Gastrocnemius medialis (tissue), 4 donors: ENCODE measurements around the gene OTOP2.

Source experiments
- POLR2A ChIP-seq, 2 donors: fragments of 450-650 bp; IDR thresholded peaks; one replicate each; pipeline ENCODE4 v1.6.1; 2017; ENCODE audit warnings: antibody characterized with exemption in 2 of 2, mild to moderate bottlenecking in 2 of 2, moderate library complexity in 2 of 2
- TF ChIP-seq, protein P1 (sequence below), 5 experiments: fragments of 450-650 bp in 3 of 5; fragments of 200-600 bp in 2 of 5; sonication (generic) in 2 of 5; IDR thresholded peaks in 4 of 5; conservative IDR thresholded peaks in 1 of 5; 1 replicate in 4 of 5; 2 replicates in 1 of 5; pipeline ENCODE4 v1.5.1; 2016 to 2019; ENCODE audit warnings: antibody characterized with exemption in 5 of 5, mild to moderate bottlenecking in 3 of 5, moderate library complexity in 3 of 5

DNA sequence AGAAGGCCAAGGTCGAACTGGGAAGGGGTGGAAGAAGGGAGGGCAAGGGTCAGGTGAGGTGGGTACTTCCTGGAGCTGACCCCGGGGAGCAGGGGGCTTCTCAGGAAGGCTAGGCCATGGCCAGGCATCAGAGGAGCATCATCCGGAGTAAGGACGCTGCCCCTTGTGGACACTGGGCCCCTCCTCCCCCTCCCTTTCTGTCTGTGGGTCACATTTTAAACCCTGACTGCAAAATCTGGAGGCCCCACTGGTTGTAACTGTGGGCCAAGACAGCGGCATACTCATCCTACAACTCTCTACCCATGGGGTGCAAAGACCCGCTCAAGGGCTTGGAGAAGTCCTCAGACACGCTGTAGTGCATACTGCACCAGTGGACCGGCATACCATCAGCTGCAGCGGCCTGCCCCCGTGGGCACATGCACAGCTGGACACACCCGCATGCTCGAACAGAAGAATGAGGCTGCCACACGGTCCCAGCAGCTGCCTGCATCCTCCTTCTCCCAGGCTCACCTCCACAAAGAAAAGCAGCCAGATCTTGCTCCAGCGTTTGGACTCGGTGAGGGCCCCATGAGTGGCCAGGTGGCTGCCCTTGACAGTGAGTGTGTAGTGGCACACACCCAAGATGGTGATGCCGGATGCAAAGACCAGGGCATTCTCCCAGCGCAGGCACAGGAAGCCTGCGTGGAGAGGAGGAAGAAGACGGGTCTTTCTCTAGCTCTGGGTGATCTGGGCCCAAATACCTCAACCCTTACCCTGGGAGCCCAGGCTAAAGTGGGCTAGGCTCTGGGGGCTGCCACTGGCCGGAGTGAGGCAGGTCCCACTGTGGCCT lies 31.8 kb upstream of the OTOP2 start:
- TF ChIP-seq, protein P1, sequence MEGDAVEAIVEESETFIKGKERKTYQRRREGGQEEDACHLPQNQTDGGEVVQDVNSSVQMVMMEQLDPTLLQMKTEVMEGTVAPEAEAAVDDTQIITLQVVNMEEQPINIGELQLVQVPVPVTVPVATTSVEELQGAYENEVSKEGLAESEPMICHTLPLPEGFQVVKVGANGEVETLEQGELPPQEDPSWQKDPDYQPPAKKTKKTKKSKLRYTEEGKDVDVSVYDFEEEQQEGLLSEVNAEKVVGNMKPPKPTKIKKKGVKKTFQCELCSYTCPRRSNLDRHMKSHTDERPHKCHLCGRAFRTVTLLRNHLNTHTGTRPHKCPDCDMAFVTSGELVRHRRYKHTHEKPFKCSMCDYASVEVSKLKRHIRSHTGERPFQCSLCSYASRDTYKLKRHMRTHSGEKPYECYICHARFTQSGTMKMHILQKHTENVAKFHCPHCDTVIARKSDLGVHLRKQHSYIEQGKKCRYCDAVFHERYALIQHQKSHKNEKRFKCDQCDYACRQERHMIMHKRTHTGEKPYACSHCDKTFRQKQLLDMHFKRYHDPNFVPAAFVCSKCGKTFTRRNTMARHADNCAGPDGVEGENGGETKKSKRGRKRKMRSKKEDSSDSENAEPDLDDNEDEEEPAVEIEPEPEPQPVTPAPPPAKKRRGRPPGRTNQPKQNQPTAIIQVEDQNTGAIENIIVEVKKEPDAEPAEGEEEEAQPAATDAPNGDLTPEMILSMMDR (IDR thresholded peaks at IDR 0.05 in 4 of 5, conservative IDR thresholded peaks at IDR 0.05 in 1 of 5): no peak
- no peak for TF ChIP-seq POLR2A (IDR thresholded peaks at IDR 0.05)
